Osteocyte (in vitro differentiated cells): Measurements from ENCODE around the gene DGKZ. TPM values are rescaled to one million over a fixed set of nuclear protein-coding genes. Genes with fewer than 3 reads are reported as not detected.

ENCODE experiments used
- DNase-seq: peaks from one replicate; pipeline ENCODE4 v3.0.0; 2021; ENCODE audit warnings: mixed read lengths; ENCODE audit not compliant: unreplicated experiment; ENCODE audit errors: extremely low spot score
- H3K27ac Mint-ChIP-seq: one replicate; pipeline ENCODE4 v1.8.0; 2021; ENCODE audit warnings: mild to moderate bottlenecking, mixed read lengths; ENCODE audit not compliant: unreplicated experiment
- H3K27me3 Mint-ChIP-seq: one replicate; pipeline ENCODE4 v1.8.0; 2021; ENCODE audit warnings: mixed read lengths; ENCODE audit not compliant: unreplicated experiment
- H3K36me3 Mint-ChIP-seq: one replicate; pipeline ENCODE4 v1.8.0; 2021; ENCODE audit warnings: mixed read lengths; ENCODE audit not compliant: unreplicated experiment
- H3K4me1 Mint-ChIP-seq: one replicate; pipeline ENCODE4 v1.8.0; 2021; ENCODE audit warnings: mixed read lengths; ENCODE audit not compliant: unreplicated experiment
- H3K4me3 Mint-ChIP-seq: one replicate; pipeline ENCODE4 v1.8.0; 2021; ENCODE audit warnings: mild to moderate bottlenecking, moderate library complexity, mixed read lengths; ENCODE audit not compliant: unreplicated experiment
- H3K9me3 Mint-ChIP-seq: one replicate; pipeline ENCODE4 v1.8.0; 2021; ENCODE audit warnings: mixed read lengths; ENCODE audit not compliant: unreplicated experiment
- total RNA-seq: library from RNA; stranded (reverse); gene quantifications from 2 replicates; pipeline ENCODE4 v1.2.1, GENCODE V29; 2021
- TF ChIP-seq, protein P1 (sequence below): fragments of 200-600 bp; sonication (generic); IDR thresholded peaks from 2 replicates; pipeline ENCODE4 v1.5.0; 2021; ENCODE audit warnings: antibody characterized with exemption, mild to moderate bottlenecking, moderate library complexity

DGKZ gene
- total RNA-seq, 1 donor from 2014 or later, result 49.9 TPM

DNA sequence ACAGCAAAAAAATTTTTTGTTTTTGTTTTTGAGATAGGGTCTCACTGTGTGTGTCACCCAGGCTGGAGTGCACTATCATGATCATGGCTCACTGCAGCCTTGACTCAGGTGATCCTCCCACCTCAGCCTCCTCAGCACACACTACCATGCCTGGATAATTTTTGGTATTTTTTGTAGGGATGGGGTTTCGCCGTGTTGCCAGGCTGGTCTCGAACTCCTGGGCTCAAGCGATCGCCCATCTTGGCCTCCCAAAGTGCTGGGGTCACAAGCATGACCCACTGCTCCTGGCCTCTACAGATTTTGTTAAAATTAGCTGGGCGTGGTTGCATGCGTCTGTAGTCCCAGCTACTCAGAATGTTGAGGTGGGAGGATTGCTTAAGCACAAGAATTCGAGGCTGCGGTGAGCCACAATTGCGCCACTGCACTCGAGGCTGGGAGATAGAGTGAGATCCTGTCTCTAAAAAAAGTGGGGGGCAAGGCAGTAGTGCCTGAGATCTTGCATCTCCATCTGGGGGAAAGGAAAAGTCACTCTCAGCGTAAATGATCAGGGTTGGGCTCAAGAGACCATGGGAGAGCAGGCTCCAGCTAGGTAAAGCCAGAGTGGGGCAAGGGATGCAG, 10.6 kb upstream of the DGKZ start:
- Mint-ChIP-seq H3K9me3 (no peaks in the 10 kb centered on the region), H3K27ac (no peak overlapping the region), H3K4me1 (peaks cover 40% of the 10 kb centered on the region), H3K36me3 (no peaks in the 10 kb centered on the region), H3K27me3 (peaks cover 15% of the 10 kb centered on the region), H3K4me3 (no peak overlapping the region)
- TF ChIP-seq, protein P1, sequence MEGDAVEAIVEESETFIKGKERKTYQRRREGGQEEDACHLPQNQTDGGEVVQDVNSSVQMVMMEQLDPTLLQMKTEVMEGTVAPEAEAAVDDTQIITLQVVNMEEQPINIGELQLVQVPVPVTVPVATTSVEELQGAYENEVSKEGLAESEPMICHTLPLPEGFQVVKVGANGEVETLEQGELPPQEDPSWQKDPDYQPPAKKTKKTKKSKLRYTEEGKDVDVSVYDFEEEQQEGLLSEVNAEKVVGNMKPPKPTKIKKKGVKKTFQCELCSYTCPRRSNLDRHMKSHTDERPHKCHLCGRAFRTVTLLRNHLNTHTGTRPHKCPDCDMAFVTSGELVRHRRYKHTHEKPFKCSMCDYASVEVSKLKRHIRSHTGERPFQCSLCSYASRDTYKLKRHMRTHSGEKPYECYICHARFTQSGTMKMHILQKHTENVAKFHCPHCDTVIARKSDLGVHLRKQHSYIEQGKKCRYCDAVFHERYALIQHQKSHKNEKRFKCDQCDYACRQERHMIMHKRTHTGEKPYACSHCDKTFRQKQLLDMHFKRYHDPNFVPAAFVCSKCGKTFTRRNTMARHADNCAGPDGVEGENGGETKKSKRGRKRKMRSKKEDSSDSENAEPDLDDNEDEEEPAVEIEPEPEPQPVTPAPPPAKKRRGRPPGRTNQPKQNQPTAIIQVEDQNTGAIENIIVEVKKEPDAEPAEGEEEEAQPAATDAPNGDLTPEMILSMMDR, result no peak
- no peak for DNase-seq

DNA sequence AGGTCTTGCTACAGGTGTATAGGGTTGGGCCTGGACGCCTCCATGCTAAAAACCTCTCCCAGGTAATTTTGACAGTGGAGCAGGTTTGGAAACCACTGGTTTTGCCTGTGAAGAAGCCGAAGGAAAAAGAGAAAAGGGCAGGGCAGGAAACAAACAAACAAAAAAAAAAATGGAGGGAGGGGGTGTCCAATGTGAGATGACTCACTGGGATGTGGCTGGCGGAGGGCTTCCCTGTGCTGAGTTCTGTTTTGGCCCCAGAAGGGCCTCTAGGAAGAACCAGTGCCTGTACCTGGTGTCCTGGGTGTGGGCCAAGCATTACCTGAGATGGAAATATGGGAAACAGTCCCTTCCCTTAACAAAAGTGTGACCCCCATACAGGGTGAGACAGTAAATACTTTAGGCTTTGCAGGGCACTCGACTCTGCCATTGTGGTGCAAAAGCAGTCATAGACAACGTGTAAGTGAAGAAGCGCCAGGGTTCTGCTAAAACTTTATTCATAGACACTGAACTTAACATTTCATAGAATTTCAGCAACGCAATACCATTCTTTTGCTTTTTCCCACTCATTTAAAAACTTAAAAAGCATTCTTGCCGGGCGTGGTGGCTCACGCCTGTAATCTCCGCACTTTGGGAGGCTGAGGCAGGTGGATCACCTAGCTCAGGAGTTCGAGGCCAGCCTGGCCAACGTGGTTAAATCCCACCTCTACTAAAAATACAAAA, 9.5 kb upstream of the DGKZ start:
- no peak for DNase-seq
- Mint-ChIP-seq H3K9me3 (no peaks in the 10 kb centered on the region), H3K27ac (no peak overlapping the region), H3K4me1 (peaks cover 41% of the 10 kb centered on the region), H3K36me3 (no peaks in the 10 kb centered on the region), H3K4me3 (no peak overlapping the region), H3K27me3 (peaks cover 9% of the 10 kb centered on the region)
- TF ChIP-seq, protein P1, result no peak

DNA sequence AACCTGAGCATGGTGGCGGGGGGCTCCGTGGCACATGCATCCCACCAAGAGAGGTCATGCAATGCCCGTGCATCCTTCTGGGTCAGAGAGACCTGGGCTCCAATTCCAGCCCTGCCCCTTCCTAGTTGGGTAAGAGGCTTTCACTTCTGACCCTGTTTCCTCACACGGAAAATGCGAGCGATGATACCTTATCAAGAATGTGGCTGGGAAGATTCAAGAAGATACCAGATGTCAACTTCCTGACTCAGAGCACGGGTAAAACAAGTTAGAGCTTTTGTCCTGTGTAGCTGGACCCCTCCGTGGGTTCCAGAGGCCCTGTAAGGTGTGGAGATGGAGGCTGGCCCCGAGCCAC, 8.7 kb upstream of the DGKZ start:
- Mint-ChIP-seq H3K4me1 (peaks cover 41% of the 10 kb centered on the region), H3K4me3 (peak overlapping the region; percentile 48), H3K36me3 (no peaks in the 10 kb centered on the region), H3K27me3 (peaks cover 7% of the 10 kb centered on the region), H3K9me3 (no peaks in the 10 kb centered on the region), H3K27ac (peak overlapping the region; percentile 66)
- TF ChIP-seq, protein P1, result no peak
- no peak for DNase-seq

DNA sequence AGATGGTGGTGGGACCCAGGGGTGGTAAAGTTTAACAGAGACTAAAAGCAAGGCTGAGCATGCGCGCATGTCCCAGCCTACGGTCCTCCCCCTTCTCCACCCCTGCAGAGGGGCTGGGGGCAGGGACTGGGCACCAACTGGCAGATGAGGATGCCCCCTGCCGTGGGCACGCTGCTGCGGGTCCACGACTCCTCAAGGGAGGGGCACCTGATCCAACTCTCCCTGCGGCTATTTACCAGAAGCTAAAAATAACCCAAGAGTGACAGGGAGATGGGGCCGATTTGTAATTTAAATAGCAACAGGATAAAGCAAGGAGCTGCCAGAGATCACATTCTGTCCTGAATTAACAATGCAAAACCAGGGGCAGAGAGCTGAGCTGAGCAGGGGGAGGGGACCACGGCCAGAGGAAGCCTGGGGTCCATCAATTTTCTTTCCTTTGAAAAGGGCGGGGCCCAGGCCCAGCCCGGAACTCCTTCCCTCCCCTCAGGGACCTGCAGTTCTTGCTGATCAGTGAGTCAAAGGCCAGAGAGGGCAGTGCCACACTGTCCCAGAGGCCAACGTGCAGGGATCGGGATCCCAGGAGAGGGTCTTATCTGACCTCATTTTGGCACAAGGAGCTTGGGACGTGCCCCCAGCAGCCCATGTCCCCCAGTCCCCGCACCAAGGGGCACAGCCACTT, 8.1 kb upstream of the DGKZ start:
- peak; percentile 92 for DNase-seq
- H3K9me3 Mint-ChIP-seq, result no peaks in the 10 kb centered on the region
- H3K27me3 Mint-ChIP-seq, result peaks cover 9% of the 10 kb centered on the region
- TF ChIP-seq, protein P1, result peak; percentile 19
- peak overlapping the region; percentile 48 for H3K4me3 Mint-ChIP-seq
- no peaks in the 10 kb centered on the region for H3K36me3 Mint-ChIP-seq
- H3K27ac Mint-ChIP-seq, result peak overlapping the region; percentile 66
- peaks cover 41% of the 10 kb centered on the region for H3K4me1 Mint-ChIP-seq

DNA sequence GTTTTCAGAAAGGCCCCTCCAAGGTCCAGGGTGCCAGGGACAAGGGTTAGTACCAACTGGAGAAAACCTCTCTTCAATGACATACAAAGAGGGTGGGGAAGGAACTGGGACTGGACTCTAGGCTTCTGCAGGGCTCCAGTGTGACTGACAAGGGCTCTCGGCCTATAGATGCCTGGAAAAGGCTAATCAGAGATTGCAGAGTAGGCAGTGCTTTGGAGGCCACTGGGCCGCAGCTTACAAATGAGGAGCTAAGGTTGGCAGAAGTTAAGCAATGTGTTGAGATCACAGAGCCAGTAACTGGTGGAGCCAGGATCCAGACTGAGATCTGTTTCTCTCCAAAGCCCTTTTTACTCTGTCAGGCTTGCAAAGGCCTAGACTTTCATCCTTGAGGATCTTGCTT, 7.4 kb upstream of the DGKZ start:
- Mint-ChIP-seq H3K27me3 (peaks cover 9% of the 10 kb centered on the region), H3K4me3 (no peak overlapping the region), H3K36me3 (no peaks in the 10 kb centered on the region), H3K9me3 (no peaks in the 10 kb centered on the region), H3K27ac (peak overlapping the region; percentile 66), H3K4me1 (peaks cover 41% of the 10 kb centered on the region)
- no peak for DNase-seq
- TF ChIP-seq, protein P1, result no peak
